T1000 (cell line): ENCODE data around the gene KIAA0319L.
A peak's percentile ranks its signal among the peaks of the same experiment; 100 is the strongest.
"Not testable (repeated sequence)": the region's sequence is repeated elsewhere in the genome, so short reads cannot be mapped to it uniquely, and the experiment has no call there.

Source experiments
- DNase-seq: peaks from one replicate; lab custom pipeline; 2025; ENCODE audit warnings: mixed read lengths; lab: John Stamatoyannopoulos, UW

The KIAA0319L gene

DNA sequence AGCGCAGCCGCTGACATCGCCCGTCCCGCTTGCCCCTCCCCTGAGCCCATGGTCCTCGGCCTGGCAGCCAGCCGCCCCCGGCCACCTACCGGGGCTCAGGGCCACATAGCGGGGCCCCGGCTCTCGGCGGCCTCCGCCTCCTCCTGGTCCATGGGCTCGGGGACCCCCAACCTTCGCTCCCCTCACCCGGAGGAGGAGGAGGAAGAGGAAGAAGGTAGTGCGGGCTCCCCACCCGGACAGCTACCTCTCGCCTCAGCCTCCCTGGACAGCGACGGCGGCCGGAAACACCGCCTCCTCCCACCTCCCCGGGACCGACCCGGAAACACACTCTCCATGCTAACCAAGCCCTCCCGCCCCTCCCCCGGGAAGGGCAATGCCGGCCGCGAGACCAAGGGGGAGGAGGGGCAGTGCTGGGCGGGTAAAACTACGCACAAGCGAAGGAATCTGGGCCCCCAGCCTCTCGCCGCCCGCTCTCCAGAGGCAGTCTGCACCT lies at the start of gene KIAA0319L:
TSS of gene KIAA0319L (minus strand) at position 286 of the 493 bp plus-strand sequence. CDS start 2,912 bp downstream, outside the sequence.
- peak; percentile 94 for DNase-seq

- no peak for DNase-seq
Measured at GRCh38 chr1:35605867-35606182, 48.6 kb upstream of the KIAA0319L start.

GRCh38 chr1:35605071-35605866 lies 48.1 kb upstream of the KIAA0319L start:
- no peak for DNase-seq

- DNase-seq: no peak
Measured at GRCh38 chr1:35603941-35604340, 46.7 kb upstream of the KIAA0319L start.

GRCh38 chr1:35603468-35603867 lies 46.3 kb upstream of the KIAA0319L start:
- DNase-seq: no peak

DNA sequence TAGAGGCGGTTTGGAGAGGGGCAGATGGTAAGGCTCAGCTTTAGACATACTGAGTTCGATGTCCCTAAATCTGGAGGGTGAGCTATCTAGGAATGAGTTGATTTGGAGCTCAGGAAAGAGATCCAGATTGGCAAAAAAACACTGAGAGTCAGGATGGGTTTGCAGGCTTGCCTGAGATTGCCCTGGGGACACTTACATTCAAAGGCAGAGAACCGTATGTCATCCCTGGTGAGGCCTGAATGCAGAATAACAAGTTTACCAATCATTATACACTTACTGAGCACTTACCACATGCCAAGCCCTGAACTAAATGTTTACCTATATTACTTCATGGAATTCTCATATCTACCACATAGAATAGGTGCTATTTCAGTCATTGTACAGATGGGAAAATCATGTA lies 43.4 kb upstream of the KIAA0319L start:
- no peak for DNase-seq

- no peak for DNase-seq
Measured at GRCh38 chr1:35599411-35599810, 42.2 kb upstream of the KIAA0319L start.

- DNase-seq: no peak
Measured at GRCh38 chr1:35598895-35599294, 41.7 kb upstream of the KIAA0319L start.

- no peak for DNase-seq
Measured at GRCh38 chr1:35597870-35598269, 40.7 kb upstream of the KIAA0319L start.

- DNase-seq: no peak
Measured at GRCh38 chr1:35595684-35596083, 38.5 kb upstream of the KIAA0319L start.

DNA sequence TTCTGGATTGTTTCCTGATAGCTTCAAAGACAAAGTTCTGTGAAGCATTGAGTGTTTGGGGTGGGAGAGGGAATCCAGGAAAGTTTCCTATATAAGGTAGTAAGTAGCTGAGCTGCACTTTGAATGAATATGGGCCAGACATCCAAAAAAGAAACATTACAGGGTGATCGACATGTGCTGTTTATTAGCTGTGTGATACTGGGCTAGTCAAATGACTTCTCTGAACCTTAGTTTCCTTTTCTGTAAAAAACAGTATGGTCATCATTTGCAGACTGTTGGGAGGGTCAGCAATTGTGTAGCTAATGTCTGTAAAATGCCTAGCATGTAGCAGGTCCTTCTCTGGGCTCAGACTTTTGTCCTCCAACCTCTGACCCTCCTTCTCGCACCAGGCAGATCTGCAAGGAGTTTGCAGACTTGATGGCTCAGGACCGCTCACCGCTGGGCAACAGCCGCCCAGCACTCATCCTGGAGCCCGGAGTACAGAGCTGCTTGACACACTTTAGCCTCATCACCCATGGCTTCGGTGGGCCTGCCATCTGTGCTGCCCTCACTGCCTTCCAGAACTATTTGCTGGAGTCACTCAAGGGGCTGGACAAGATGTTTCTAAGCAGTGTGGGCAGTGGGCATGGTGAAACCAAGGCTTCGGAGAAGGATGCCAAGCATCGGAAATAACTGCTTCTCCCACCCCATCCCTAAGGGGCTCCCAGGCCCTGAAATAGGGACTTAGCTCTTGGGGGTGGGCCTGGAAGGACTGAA lies 37.0 kb upstream of the KIAA0319L start:
- DNase-seq: no peak

GRCh38 chr1:35592991-35593769 lies 36.0 kb upstream of the KIAA0319L start:
- DNase-seq: no peak

DNA sequence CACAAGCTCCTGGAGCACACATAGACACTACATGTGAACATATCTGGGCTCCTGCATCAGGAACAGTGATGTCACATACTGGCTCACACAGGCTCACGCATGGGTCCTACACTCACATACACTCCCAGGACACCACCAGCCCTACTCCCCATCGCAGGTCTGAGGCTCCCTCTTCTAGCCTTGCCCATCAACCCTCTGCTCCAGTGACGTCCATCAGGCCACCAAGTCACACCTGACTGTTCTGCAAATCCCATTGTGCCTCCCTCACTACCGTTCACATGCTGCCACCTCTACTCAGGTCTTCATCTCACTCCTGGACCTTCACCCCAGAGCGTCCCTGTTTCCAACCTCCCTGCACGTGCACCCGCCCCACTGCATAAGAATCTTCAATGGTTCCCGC lies 34.0 kb upstream of the KIAA0319L start:
- no peak for DNase-seq

DNA sequence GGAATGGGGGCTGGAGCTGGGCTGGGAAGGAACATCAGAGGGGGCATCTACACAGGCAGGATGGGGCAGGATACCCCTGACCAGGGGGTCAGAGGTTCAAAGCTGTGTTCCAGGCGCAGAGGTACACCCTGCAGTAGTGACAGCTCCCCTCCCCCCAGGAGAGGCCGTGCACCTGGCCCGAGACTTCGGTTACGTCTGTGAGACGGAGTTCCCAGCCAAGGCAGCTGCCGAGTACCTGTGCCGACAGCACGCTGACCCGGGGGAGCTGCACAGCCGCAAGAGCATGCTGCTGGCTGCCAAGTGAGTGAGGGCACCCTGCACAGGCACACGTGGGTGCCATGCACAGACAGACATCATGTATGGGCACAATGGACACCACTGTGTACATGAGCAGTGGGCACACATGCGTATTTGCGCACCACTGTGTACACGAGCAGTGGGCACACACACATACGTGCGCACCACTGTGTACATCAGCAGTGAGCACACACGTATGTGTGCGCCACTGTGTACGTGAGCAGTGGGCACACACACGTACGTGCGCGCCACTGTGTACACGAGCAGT lies 33.4 kb upstream of the KIAA0319L start:
- DNase-seq: no peak

DNA sequence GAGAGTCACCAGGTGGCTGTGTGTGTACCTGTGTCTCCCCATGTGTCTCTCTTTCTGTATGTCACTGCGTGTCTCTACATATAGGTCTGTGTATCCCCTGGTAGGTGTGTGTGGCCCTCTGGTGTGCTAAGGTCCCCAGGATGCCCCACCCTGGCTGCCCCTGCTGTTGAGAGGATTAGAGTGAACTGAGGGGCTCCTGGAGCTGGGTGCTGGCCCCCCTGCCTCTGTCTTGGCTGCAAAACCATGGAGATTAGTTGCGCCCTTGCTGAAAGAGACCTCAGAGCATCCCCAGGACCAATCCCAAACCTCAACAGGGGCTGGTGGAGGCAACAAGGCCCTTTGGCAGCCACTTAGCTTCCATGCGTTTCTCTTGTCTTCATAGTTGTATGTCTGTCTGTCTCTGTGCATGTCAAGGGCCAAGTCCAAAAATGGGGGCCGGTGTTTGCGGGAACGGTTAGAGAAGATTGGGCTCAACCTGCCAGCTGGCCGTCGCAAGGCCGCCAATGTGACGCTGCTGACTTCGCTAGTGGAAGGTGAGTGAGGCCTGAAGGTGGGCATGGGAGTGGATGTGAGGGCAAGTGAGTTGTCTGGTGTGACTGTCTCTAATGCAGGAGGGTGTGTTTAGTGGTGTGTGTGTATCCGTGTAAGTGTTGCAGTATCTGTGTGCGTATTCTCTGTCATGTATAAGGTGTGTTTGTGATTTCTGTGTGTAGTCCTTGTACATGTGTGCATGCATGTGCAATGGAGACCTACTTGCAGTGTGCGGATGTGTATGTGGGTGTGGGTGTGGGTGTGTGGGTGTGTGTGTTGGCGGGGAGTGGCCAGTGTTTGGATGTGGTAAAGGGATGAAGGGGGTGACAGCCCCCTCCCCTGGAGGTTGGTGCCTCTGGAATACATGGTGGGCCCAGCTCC lies 32.6 kb upstream of the KIAA0319L start:
- DNase-seq: no peak

- no peak for DNase-seq
Measured at GRCh38 chr1:35588197-35588910, 31.2 kb upstream of the KIAA0319L start.

GRCh38 chr1:35587736-35588135 lies 30.5 kb upstream of the KIAA0319L start:
- no peak for DNase-seq

DNA sequence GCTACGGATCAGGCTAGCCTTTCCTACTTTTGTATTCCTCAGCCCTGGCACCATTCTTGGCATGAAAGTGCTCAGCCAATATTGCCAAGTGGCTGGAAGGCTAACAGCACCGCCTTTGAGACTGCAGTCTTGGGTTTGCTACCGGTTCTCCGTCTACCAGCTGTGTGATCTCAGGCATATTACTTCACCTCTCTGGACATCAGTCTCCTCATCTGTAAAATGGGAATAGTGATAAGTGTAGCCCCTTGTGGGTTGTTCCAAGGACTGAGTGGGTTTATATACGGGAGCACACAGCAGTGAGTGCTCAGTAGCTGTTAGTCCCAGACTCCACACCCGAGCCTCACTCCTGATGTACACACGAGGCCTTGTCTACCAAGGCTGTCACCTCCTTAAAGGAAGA lies 29.6 kb upstream of the KIAA0319L start:
- DNase-seq: no peak

- not testable (repeated sequence) for DNase-seq
Measured at GRCh38 chr1:35585805-35586204, 28.6 kb upstream of the KIAA0319L start.

DNA sequence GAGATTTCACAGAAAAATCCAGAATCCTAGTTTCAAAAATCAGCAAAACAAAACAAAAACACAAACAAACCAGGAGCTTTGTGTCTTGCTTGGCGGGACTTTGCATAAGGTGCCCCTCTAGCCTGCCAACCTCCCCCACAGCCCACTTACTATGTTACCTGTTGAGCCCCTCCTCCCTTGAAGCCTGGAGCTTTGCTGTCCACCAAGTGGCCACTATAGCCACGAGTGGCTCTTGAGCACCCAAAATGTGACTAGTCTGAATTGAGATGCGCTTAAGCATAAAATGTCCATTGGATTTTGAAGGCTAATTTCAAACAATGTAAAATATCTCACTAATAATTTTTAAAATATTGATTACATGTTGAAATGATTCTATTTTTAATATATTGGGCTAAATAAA lies 28.1 kb upstream of the KIAA0319L start:
- no peak for DNase-seq
